GM15510 (cell line): ENCODE results near the gene TP73.

Experiments used
- POLR2A ChIP-seq: IDR thresholded peaks from 3 replicates; pipeline ENCODE4 v1.6.1; 2011; ENCODE audit warnings: borderline replicate concordance; ENCODE audit not compliant: insufficient read length; ENCODE audit errors: extremely low read depth

TP73 gene

DNA sequence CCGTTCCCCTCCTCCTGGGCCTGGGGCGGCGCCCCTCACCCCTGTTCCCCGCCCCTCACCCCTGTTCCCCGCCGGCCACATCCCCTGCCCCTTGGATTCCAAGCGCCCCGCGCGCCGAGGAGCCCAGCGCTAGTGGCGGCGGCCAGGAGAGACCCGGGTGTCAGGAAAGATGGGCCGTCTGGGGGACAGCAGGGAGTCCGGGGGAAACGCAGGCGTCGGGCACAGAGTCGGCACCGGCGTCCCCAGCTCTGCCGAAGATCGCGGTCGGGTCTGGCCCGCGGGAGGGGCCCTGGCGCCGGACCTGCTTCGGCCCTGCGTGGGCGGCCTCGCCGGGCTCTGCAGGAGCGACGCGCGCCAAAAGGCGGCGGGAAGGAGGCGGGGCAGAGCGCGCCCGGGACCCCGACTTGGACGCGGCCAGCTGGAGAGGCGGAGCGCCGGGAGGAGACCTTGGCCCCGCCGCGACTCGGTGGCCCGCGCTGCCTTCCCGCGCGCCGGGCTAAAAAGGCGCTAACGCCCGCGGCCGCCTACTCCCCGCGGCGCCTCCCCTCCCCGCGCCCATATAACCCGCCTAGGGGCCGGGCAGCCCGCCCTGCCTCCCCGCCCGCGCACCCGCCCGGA is at the start of gene TP73:
Gene TP73, plus strand, starts transcription at position 587 of the 618 bp plus-strand sequence. CDS start 29,850 bp downstream, outside the sequence.
- no peak for TF ChIP-seq POLR2A

DNA sequence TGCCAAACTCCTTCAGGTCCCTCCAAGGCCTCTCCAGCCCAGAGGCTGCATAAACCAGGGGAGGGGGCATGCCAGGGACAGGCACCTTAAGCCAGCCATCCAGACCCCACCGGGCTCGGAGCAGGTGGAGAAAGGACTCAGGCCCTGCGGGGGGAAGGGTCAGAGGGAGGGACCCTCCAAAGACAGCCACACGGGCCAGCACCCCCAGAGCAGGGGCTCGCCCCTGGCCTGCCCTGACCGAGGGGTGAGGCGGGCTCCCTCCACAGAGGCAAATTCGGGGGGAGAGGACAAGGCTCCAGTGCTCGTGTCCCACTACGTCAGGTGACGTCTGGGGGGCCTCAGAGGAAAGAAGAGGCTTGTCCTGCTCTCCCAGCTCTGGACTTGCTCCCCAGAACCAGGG is 49.2 kb upstream of the TP73 start:
- TF ChIP-seq POLR2A, result no peak

DNA sequence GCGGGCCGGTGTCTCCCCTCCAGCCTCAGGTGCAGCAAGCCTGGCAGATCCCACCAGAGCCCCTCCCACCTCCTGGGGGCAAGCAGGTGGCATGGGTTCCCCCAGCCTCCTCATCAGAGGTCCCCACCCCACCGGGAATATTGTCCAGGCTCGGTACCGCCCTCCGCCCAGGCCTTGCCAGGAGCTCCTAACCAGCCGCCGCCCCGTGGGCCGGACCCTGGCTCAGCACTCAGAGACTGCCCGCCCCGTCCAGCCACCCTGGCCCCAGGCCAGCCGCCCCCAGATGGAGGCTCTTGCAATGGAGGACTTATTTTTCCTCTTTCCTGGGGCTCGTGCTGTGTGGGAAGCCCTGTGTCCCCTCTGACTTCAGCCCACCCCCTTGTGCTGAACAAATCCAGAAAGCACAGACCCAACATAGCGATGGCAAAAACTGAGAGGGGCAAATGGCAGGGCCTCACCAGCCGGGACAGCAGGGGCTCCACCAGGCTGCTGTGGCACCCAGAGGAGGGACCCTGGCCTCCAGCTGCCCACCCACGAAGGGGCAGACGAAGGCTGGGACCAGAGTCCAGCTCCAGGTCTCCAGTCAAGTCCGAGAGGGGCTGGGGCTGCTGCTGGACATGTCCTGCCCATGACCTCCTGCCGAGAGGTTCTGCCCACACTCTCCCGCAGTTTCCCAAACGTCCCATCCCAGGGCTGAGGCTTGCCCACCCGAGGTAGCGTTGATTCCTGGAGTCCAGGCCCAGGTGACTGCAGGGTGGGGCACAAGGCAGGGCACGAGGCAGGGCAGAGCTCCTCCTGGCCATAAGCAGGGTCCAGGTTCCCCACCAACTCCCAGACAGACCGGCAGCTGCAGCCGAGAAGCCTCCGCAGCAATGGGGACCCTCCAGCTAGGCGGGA is 48.5 kb upstream of the TP73 start:
- TF ChIP-seq POLR2A, result no peak

DNA sequence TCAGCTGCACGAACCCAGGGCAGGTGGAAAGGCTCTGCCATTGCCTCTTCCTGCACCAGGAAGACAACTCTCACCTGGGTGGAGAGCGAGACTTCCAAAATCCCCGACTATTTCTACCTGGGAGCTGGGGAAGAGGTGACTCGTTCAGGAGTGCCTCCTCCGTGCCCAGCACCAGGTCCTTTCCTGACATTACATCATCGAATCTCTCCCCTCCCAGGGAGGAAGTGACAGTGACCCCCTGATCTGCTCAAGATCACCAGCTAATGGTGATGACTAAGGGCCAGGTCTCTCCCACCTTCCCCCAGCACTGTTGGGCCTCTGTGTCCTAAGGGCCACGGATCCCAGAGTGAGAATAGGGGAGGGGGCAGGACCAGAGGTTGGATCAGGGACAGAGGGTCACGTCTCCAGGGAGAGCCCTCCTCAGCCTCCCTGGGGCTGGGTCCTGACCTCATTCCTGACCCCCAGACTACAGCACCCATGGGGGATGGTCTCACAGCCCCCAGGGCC is 47.8 kb upstream of the TP73 start:
- no peak for TF ChIP-seq POLR2A

DNA sequence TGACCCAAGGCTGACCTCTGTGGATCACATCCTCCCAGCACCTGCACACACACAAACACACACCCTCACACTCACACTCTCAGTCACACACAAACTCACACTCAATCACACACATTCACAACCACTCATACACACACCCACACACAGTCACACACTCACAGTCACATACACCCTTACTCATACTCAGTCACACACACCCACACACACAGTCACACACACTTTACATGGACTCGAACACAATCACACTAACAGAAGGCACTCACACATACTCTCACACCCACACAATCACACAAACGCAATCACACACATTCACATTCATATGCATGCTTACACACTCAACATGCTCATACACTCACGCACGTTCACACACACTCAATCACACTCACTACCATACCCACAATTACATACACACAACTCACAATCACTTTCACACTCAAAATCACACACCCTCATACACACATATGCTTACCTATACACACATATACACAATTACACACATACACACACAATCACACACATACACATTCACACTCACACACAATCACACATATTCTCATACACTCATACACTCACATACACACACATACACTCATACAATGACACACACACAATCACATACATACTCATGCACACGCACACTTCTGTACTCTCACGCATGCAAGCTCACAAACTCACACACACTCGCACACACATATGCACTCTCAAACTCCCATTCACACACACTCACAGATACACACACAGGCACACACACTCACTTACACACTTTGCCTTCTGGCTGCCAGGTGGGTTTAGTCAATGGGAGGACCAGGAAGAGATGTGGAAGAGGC is 47.1 kb upstream of the TP73 start:
- no peak for TF ChIP-seq POLR2A

DNA sequence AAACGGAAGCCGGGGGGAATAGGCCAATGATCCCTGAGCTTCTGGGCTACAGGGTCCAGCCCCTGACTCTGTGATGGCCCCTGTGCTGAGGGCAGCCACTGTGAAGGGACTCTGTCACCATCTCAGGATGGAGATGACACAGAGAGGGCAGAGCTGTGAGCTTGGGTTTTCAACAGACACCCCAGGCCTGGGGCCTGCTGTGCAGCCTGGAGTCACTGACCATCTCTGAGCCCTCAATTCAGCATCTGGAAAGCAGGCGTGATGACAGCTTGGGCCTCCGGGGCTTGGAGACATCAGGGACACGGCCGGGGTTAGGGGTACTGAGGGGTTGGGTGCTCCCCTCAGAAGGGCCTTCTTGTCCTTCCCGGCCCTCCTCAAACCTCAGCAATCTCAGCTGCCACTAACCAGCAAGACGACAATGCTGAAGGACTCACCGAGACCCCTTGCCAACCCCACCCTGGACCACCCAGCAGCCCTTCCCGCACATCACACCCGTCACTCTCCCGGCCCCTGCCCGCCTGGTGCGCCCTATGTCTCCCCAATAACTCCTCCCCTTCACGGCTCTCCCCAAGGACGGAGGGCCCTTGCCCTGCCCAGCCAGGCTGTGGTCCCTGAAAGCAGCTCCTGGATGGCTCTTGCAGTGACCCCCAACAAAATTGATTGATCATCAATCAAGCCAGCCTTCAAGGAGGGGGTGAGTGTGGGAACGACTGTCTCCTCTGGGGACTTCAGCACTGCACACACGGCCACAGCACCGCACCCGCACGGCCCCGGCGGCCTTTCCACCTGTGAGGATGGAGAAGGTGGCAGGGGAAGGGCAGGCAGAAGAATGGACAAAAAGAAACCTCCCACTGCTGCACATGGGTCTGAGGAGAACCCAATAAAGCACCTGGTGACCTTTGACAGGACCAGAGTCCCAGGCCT is 45.3 kb upstream of the TP73 start:
- TF ChIP-seq POLR2A, result no peak

DNA sequence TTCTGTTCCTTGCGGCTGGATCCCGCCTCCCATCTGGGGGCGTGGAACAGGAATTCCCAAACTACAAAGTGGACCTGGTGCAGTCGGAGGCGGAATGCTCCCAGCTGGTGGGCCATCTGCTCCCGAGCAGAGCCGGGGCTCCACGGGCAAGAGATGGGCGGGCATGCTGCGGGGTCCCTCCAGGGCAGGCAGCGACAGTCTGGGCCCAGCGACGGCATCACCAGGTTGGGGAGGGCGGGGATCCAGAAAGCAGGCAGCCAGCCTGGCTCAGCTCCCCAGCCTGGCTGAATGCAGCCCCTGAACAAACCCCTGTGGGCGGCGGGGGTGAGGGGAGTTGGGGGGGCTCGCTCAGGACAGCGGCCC is 44.6 kb upstream of the TP73 start:
- no peak for TF ChIP-seq POLR2A

DNA sequence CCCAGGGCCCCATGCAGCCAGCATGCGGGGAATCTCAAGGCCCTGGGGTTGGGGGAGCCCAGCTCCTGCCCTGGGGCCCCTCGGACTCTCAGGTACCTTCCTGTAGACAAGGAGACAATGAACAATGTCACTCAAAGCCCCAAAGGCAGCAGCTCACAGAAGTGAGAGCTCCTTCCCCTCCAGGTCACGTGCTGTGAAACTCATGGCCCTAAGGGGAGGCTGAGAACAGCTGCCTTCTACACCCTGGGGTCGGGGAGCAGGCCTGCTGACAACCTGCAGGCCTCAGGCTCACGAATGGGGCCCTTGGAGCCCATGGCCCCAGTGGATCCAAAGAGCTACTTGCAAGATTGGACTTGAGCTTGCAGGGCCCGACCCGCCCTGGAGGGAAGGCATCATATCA is 44.2 kb upstream of the TP73 start:
- no peak for TF ChIP-seq POLR2A

DNA sequence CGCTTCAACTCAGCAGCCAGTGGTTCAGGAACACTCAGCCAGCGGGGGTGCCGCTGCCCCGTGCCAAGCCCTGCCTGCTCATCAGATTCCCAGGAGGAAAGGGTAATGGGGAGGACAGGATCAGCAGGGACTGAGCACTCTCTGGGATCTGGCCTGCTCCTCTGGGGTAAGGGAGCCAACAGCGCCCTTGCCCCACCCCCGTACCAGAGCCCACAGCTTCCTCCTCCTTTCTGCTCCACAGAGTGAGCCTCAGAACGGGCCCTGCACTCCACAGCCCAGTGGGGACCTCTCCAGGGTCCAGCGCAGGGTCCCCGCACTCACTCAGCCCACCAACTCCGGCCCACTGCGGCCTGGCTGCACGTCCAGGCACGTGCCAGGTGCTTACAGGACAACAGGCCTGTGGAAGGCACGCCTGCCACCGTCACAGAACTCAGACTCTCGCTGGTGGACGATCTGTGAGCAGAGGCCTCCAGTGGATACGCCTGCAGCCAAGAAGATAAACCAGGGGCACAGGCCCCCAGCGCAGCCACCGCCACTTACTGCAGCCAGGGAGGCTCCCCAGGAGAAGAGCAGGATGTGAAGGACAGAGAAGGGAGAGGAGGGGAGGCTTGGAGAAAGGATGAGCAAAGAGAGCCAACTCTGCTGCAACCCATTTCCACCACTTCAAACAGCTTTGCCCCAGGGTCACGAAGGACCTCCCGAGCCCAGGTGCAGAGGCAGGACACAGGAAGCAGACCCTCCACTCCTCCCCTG is 43.1 kb upstream of the TP73 start:
- no peak for TF ChIP-seq POLR2A

DNA sequence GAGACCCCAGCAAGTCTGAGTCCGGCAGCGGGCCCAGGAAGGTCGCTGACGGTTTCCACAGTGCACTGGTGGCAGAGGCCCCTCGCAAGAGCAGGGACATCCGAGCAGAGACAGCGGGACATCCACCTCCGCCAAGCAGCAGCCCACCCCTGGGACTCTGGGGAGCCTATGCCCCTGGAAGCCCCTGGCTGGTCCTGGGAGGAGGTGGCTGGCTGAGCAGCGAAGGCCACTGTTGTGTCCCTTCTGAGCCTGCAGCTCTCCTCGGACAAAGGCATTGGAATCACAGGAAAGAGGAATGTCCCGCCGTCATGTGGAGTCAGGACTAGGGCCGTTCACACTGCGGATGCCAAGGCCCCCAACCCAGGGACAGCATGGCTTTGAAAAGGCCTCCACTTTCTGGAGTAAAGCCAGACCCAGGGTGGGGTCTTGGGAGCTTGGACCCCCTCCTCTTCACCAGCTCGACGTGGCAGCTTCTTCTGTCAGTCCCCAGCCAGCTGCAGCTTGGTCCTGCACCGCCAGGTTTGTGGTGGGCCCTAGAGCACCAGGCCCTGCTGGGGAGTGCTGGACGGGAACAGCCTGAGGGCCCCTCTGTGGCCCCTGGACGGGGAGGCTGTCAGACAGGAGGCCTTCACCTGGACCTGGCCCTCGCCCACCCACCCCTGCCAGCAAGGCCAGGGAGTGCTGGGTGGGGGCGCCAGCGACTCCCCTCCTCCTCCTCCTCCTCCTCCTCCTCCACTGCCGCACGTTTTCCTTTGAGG is 42.4 kb upstream of the TP73 start:
- TF ChIP-seq POLR2A, result no peak

DNA sequence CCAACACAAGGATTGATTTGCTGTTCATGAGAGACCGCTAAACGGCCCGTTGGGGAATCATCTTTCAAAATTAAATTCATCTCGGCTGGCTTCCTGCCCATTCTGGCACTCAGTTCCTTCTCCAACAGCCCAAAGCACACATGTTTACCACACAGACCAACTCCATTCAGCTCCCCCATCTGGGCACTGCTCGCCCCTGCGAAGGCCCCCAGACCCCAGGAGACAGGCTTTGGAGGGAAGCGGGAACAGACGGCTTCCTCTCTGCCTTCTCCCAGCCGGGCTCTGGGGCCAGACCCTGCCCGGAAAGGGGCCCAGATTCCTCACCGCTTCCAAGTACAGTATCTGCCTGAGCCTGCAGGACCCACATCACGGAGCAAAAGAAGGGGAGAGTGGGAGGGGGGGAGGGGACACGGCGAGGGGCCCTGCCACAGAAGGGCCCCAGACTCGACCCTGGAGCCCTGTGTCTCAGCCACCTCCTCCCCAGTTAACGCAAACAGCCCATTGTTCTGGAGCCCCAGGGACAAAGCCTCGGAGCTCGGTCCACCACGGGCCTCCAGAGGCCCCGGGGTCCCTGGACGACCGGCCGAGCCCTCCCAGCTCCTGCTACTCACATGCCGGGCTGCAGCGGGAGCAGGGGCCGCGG is 41.7 kb upstream of the TP73 start:
- TF ChIP-seq POLR2A, result no peak
